Measurements from ENCODE around the gene TH.

- TF ChIP-seq CTCF (IDR thresholded peaks at IDR 0.05) = no peak
- TF ChIP-seq EZH2 (IDR thresholded peaks at IDR 0.05; ENCODE audit: borderline replicate concordance, insufficient read depth, low read depth, low read length, poor library complexity, severe bottlenecking) = no peak
Measured at GRCh38 chr11:2130881-2131352, 40.7 kb downstream of the TH start.
